ENCODE results near the gene STX17.
"Not testable (repeated sequence)": the region's sequence is repeated elsewhere in the genome, so short reads cannot be mapped to it uniquely, and the experiment has no call there.

Gene STX17

DNA sequence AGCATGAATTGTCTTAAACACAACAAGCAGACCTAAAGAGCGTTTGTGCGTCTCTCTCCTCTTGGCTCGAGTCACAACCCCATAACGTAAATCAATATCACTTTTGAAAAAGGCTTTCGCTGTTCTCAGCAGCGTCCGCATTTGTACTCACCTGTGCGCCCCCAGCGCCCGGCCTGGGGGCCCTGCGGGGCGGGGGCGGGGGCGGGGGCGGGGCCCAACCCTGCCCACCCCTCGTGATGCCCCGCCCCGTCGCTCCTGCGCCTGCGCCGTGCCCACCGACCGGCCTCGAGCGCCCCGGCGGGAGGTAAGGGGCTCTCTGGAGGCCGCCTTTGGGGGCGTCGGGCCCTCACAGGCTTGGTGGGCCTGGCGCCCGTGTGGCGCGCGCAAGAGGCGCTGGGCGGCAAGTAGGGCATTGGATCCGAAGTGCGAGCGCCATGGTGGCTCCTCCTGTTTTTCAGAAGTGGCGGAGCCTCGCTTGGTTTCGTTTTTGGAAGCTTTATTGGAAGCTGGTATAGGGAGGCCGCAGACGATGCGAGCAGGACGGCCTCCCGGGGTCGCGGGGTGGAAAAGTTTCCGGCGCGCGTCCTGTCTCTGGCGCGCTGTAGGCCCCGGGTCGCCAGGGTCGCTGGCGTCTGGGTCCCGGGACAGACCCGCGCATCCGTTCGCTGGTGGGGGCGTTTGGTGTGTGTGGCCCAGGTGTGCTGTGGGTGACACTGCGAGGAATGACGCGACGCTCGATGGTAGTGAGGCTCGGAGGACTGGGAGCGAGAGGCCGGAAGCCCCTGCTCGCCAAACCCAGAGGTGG, at the start of gene STX17:
STX17 (plus strand) TSS at position 252 of the 805 bp plus-strand sequence. CDS start 8,586 bp downstream, outside the sequence.
- Histone ChIP-seq H3K4me3 (ENCODE audit: low read depth in 1 of 2, low read length in 2 of 2) (peak within 1 kb of the TSS; percentile 77 to 87), H3K9me3 (ENCODE audit: control insufficient read depth in 1 of 2, low read length in 2 of 2) (no peaks in the 10 kb centered on the region), H3K27ac (ENCODE audit: low read length) (peak within 1 kb of the TSS; percentile 90), H3K27me3 (ENCODE audit: low read depth, low read length) (no peaks in the 10 kb centered on the region), H3K4me1 (ENCODE audit: control insufficient read depth in 1 of 2, insufficient read depth in 2 of 2, low read length in 2 of 2) (peaks cover 9 to 16% of the 10 kb centered on the region in 2 donors), H3K36me3 (ENCODE audit: control insufficient read depth in 1 of 2, insufficient read depth in 2 of 2, low read length in 2 of 2) (peaks cover 0 to 4% of the 10 kb centered on the region in 2 donors)

DNA sequence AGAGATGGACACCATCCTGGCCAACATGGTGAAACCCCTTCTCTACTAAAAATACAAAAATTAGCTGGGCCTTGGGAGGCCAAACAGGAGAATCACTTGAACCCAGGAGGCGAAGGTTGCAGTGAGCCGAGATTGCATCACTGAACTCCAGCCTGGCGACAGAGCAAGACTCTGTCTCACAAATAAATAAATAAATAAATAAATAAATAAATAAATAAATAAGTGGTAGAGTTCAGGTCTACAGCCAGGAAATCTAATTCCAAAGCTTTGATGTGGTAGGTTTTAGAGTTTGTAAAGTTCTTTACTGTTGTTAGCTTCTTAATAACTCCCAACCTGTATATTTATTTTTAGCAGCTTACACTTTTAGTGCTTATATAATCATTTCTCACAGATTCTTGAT, 48.9 kb upstream of the STX17 start:
- not testable (repeated sequence) for H3K27ac ChIP-seq (ENCODE audit: low read length); H3K36me3 ChIP-seq (ENCODE audit: control insufficient read depth in 1 of 2, insufficient read depth in 2 of 2, low read length in 2 of 2); H3K27me3 ChIP-seq (ENCODE audit: low read depth, low read length); H3K4me1 ChIP-seq (ENCODE audit: control insufficient read depth in 1 of 2, insufficient read depth in 2 of 2, low read length in 2 of 2); H3K9me3 ChIP-seq (ENCODE audit: control insufficient read depth in 1 of 2, low read length in 2 of 2); H3K4me3 ChIP-seq (ENCODE audit: low read depth in 1 of 2, low read length in 2 of 2)

DNA sequence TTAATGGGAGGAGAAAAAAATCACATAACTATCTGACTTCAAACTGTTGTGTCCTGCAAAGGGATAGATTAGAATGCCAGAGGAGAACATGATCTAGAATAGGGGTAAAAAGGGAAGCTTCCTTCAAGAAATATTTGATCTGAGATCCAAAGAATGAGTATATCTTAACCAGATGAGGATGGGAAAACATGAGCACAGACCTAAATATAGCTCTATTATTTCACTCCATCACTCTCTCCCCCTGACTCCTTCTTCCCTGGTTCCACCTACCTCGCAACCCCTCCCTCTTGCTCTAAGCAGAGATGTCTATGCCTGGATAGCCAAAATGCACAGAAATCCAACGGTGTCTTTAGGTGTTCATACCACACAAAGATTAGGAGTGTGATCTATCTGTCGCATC, 48.4 kb upstream of the STX17 start:
- Histone ChIP-seq H3K9me3 (ENCODE audit: control insufficient read depth in 1 of 2, low read length in 2 of 2) (no peaks in the 10 kb centered on the region), H3K27ac (ENCODE audit: low read length) (no peak overlapping the region), H3K4me1 (ENCODE audit: control insufficient read depth in 1 of 2, insufficient read depth in 2 of 2, low read length in 2 of 2) (no peaks in the 10 kb centered on the region), H3K36me3 (ENCODE audit: control insufficient read depth in 1 of 2, insufficient read depth in 2 of 2, low read length in 2 of 2) (no peaks in the 10 kb centered on the region), H3K4me3 (ENCODE audit: low read depth in 1 of 2, low read length in 2 of 2) (no peak overlapping the region), H3K27me3 (ENCODE audit: low read depth, low read length) (no peaks in the 10 kb centered on the region)

DNA sequence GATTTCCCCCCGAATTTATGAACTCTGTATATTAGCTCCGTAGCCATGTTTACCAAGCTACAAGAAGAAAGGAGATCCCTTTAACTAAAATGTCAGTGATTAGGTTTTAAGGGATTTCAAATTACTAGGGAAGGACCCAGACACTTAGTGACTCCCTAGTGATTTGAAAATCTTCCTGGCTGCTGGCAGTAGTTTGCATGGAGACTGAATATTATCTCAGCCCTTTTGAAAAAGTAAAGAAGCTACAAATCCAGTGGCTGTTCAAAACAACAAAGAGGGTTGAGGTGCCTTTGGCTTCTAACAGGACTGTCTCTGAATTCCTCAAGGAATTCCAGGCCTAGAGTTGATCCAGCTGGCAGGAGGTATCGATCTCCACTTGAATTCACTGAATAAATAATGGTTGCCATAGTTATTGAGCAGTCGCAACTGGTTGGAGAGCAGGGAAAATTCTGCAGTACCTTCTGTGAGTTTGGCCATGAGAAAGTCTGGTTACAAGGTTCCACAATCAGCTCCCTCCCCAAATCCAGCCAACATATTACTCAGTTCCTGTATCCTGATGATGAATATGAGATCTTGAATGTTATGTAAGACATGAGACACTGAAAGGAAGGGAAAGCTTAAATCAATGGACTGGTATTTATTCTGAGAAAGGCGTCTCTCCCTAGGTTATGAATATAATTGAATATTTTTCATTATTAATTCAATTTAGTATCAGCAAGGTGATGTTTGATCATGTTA, 47.0 kb upstream of the STX17 start:
- H3K4me3 ChIP-seq (ENCODE audit: low read depth in 1 of 2, low read length in 2 of 2), result no peak overlapping the region
- H3K27me3 ChIP-seq (ENCODE audit: low read depth, low read length), result no peaks in the 10 kb centered on the region
- peaks cover 0 to 6% of the 10 kb centered on the region in 2 donors for H3K36me3 ChIP-seq (ENCODE audit: control insufficient read depth in 1 of 2, insufficient read depth in 2 of 2, low read length in 2 of 2)
- H3K27ac ChIP-seq (ENCODE audit: low read length), result no peak overlapping the region
- H3K9me3 ChIP-seq (ENCODE audit: control insufficient read depth in 1 of 2, low read length in 2 of 2), result no peaks in the 10 kb centered on the region
- no peaks in the 10 kb centered on the region for H3K4me1 ChIP-seq (ENCODE audit: control insufficient read depth in 1 of 2, insufficient read depth in 2 of 2, low read length in 2 of 2)

DNA sequence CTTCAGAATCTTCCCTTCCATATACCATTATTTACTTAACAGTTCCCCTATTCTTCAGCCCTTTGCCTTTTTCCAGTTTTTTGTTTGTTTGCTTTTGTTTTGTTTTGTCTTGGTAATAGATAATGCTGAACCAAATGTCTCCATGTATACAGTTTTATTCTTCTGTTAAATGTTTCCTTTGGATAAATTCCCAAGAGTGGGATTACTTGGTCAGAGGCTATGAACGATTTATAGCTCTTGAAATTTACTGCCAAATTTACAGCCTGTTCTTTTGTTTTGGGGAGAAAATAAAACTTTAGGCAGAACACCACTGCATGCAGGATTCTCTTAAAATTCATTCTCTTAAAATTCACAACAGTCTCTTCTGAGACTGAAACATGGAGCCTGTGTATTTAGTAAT, 46.2 kb upstream of the STX17 start:
- H3K27me3 ChIP-seq (ENCODE audit: low read depth, low read length), result no peaks in the 10 kb centered on the region
- no peak overlapping the region for H3K27ac ChIP-seq (ENCODE audit: low read length)
- no peak overlapping the region for H3K4me3 ChIP-seq (ENCODE audit: low read depth in 1 of 2, low read length in 2 of 2)
- peaks cover 0 to 6% of the 10 kb centered on the region in 2 donors for H3K36me3 ChIP-seq (ENCODE audit: control insufficient read depth in 1 of 2, insufficient read depth in 2 of 2, low read length in 2 of 2)
- H3K4me1 ChIP-seq (ENCODE audit: control insufficient read depth in 1 of 2, insufficient read depth in 2 of 2, low read length in 2 of 2), result no peaks in the 10 kb centered on the region
- no peaks in the 10 kb centered on the region for H3K9me3 ChIP-seq (ENCODE audit: control insufficient read depth in 1 of 2, low read length in 2 of 2)

DNA sequence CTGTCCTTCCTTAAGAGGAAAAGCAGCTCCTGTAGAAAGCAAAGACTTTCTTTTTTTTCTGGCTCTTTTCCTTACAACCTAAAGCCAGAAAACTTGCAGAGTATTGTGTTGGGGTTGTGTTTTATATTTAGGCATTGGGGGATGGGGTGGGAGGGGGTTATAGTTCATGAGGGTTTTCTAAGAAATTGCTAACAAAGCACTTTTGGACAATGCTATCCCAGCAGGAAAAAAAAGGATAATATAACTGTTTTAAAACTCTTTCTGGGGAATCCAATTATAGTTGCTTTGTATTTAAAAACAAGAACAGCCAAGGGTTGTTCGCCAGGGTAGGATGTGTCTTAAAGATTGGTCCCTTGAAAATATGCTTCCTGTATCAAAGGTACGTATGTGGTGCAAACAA, 42.5 kb upstream of the STX17 start:
- no peak overlapping the region for H3K27ac ChIP-seq (ENCODE audit: low read length)
- H3K4me3 ChIP-seq (ENCODE audit: low read depth in 1 of 2, low read length in 2 of 2), result no peak overlapping the region
- H3K9me3 ChIP-seq (ENCODE audit: control insufficient read depth in 1 of 2, low read length in 2 of 2), result no peaks in the 10 kb centered on the region
- no peaks in the 10 kb centered on the region for H3K27me3 ChIP-seq (ENCODE audit: low read depth, low read length)
- H3K4me1 ChIP-seq (ENCODE audit: control insufficient read depth in 1 of 2, insufficient read depth in 2 of 2, low read length in 2 of 2), result no peaks in the 10 kb centered on the region
- peaks cover 0 to 6% of the 10 kb centered on the region in 2 donors for H3K36me3 ChIP-seq (ENCODE audit: control insufficient read depth in 1 of 2, insufficient read depth in 2 of 2, low read length in 2 of 2)

DNA sequence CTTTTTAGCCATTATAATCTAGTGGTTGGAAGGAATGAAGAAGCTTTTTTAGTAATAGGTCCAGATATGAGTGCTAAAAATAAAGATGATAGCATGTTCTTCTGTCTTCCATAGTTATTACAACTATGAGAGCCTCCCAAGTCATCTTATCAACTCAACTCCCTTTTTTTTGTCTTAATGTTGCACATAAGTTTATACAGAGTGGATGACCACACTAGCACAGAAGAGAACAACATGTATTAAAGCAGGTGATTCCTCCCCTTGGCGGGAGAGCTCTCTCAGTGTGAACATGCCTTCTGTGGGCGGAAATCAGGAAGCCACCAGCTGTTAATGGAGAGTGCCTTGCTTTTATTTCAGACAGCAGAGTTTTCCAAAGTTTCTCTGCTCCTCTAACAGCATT, 40.1 kb upstream of the STX17 start:
- Histone ChIP-seq H3K4me3 (ENCODE audit: low read depth in 1 of 2, low read length in 2 of 2) (no peak overlapping the region), H3K4me1 (ENCODE audit: control insufficient read depth in 1 of 2, insufficient read depth in 2 of 2, low read length in 2 of 2) (no peaks in the 10 kb centered on the region)

DNA sequence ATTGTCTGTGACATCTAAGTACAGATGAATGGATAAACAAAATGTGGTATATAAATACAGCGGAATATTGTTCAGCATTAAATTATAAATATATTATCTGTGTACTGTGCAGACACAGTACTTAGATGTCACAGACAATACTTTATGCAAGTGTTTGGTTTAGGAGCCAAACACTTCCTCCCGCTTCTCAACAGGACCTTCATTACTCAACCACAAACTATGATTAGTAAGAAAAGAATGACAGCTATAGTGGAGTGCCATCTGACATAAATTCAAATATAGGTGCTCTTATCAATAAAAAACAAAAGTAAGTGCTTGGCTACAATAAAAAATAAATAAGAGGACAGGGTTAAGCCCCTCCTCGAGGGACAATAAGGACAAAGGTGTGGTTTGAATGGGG, 38.9 kb upstream of the STX17 start:
- Histone ChIP-seq H3K4me3 (ENCODE audit: low read depth in 1 of 2, low read length in 2 of 2) (no peak overlapping the region), H3K27me3 (ENCODE audit: low read depth, low read length) (no peaks in the 10 kb centered on the region), H3K27ac (ENCODE audit: low read length) (no peak overlapping the region), H3K4me1 (ENCODE audit: control insufficient read depth in 1 of 2, insufficient read depth in 2 of 2, low read length in 2 of 2) (no peaks in the 10 kb centered on the region), H3K36me3 (ENCODE audit: control insufficient read depth in 1 of 2, insufficient read depth in 2 of 2, low read length in 2 of 2) (peaks cover 0 to 6% of the 10 kb centered on the region in 2 donors), H3K9me3 (ENCODE audit: control insufficient read depth in 1 of 2, low read length in 2 of 2) (no peaks in the 10 kb centered on the region)

More for the DNA sequence above, 40.1 kb upstream of the STX17 start:
- H3K27me3 ChIP-seq (ENCODE audit: low read depth, low read length), result no peaks in the 10 kb centered on the region
- H3K36me3 ChIP-seq (ENCODE audit: control insufficient read depth in 1 of 2, insufficient read depth in 2 of 2, low read length in 2 of 2), result peaks cover 0 to 6% of the 10 kb centered on the region in 2 donors
- H3K27ac ChIP-seq (ENCODE audit: low read length), result no peak overlapping the region
- H3K9me3 ChIP-seq (ENCODE audit: control insufficient read depth in 1 of 2, low read length in 2 of 2), result no peaks in the 10 kb centered on the region

DNA sequence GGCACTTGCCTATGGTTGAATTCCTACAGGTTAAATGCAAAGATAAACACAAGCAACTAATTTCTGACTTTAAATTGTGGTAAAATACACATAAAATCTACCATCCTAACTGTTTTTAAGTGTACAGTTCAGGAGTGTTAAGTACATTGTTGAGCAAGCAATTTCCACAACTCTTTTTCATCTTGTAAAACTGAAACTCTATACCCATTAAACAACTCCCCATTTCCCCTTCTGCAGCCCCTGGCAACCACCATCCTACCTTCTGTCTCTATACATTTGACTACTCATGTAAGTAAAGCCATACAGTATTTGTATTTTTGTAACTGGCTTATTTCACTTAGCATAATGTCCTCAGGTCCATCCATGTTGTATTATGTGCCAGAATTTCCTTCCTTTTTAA, 38.5 kb upstream of the STX17 start:
- no peaks in the 10 kb centered on the region for H3K4me1 ChIP-seq (ENCODE audit: control insufficient read depth in 1 of 2, insufficient read depth in 2 of 2, low read length in 2 of 2)
- no peak overlapping the region for H3K4me3 ChIP-seq (ENCODE audit: low read depth in 1 of 2, low read length in 2 of 2)
- H3K9me3 ChIP-seq (ENCODE audit: control insufficient read depth in 1 of 2, low read length in 2 of 2), result no peaks in the 10 kb centered on the region
- peaks cover 0 to 6% of the 10 kb centered on the region in 2 donors for H3K36me3 ChIP-seq (ENCODE audit: control insufficient read depth in 1 of 2, insufficient read depth in 2 of 2, low read length in 2 of 2)
- H3K27me3 ChIP-seq (ENCODE audit: low read depth, low read length), result no peaks in the 10 kb centered on the region
- H3K27ac ChIP-seq (ENCODE audit: low read length), result no peak overlapping the region

DNA sequence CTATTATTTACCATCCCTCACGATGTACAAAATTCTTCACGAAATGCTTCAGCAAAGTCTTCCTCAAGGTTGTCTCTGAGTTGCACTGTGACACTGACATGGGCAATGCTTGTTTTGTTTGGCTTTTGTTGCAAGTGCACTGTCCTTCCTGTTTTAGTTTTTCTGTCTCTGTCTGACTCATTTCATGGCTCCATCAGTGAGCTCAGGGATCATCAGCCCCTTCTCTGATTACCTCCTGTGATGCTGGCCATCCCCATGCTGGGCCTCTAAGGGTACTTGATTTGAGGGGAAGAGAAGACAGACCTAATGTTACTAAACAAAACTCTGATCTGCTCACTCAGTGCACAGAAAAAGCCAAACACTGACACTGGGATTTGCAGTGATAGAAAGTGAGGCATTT, 37.6 kb upstream of the STX17 start:
- Histone ChIP-seq H3K27ac (ENCODE audit: low read length) (no peak overlapping the region), H3K27me3 (ENCODE audit: low read depth, low read length) (no peaks in the 10 kb centered on the region), H3K4me1 (ENCODE audit: control insufficient read depth in 1 of 2, insufficient read depth in 2 of 2, low read length in 2 of 2) (no peaks in the 10 kb centered on the region), H3K4me3 (ENCODE audit: low read depth in 1 of 2, low read length in 2 of 2) (no peak overlapping the region), H3K36me3 (ENCODE audit: control insufficient read depth in 1 of 2, insufficient read depth in 2 of 2, low read length in 2 of 2) (peaks cover 0 to under 1% of the 10 kb centered on the region in 2 donors), H3K9me3 (ENCODE audit: control insufficient read depth in 1 of 2, low read length in 2 of 2) (no peaks in the 10 kb centered on the region)

DNA sequence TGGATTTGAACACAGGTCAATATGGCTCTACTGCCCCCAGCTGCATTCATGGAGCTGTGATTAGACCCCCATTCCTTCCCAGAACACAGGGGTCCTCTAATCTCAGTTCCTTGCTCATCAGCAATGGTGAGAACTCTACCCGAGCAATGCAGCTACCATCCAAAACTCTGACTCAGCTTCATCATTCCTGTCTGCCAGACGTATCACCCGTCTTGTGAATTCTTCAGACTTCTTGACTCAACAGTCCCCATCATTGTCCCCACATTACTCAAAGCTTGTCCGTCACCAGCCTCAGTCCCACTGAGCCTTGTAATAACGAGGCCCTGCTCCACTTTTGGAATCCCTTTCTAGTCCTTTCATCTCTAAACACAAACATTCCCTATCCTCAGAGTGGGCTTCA, 36.3 kb upstream of the STX17 start:
- no peak overlapping the region for H3K4me3 ChIP-seq (ENCODE audit: low read depth in 1 of 2, low read length in 2 of 2)
- no peaks in the 10 kb centered on the region for H3K9me3 ChIP-seq (ENCODE audit: control insufficient read depth in 1 of 2, low read length in 2 of 2)
- H3K27me3 ChIP-seq (ENCODE audit: low read depth, low read length), result no peaks in the 10 kb centered on the region
- no peak overlapping the region for H3K27ac ChIP-seq (ENCODE audit: low read length)
- no peaks in the 10 kb centered on the region for H3K36me3 ChIP-seq (ENCODE audit: control insufficient read depth in 1 of 2, insufficient read depth in 2 of 2, low read length in 2 of 2)
- H3K4me1 ChIP-seq (ENCODE audit: control insufficient read depth in 1 of 2, insufficient read depth in 2 of 2, low read length in 2 of 2), result no peaks in the 10 kb centered on the region
